ENCODE results near the gene PNLIPRP2. TPM values are rescaled to one million over a fixed set of nuclear protein-coding genes. Genes with fewer than 3 reads are reported as not detected.

The PNLIPRP2 gene
- total RNA-seq, 2 donors from 2014 or later = not detected

- H3K27ac ChIP-seq = no peak overlapping the region
- no peak for DNase-seq (ENCODE audit: low spot score)
- no peaks in the 10 kb centered on the region for H3K36me3 ChIP-seq
- no peaks in the 10 kb centered on the region for H3K9me3 ChIP-seq
- TF ChIP-seq POLR2A (IDR thresholded peaks at IDR 0.05) (no peak), CTCF (IDR thresholded peaks at IDR 0.05) (no peak), POLR2AphosphoS5 (IDR thresholded peaks at IDR 0.05) (no peak)
- H3K4me3 ChIP-seq = no peak overlapping the region
- intact Hi-C loops (cut with DNase I) = no loop called here
- no peaks in the 10 kb centered on the region for H3K4me1 ChIP-seq (replicated peaks)
- WGBS = 80% methylated on average over 8 of the region's 8 CpGs
- no peaks in the 10 kb centered on the region for H3K27me3 ChIP-seq (replicated peaks; ENCODE audit: insufficient read depth)
These were observed 28.1 kb downstream of the PNLIPRP2 start for GRCh38 chr10:116648903-116649302.

GRCh38 chr10:116653885-116654284 is 33.1 kb downstream of the PNLIPRP2 start:
- WGBS = 77% methylated on average over 1 of the region's 1 CpG
- TF ChIP-seq POLR2AphosphoS5 (IDR thresholded peaks at IDR 0.05) (no peak), POLR2A (IDR thresholded peaks at IDR 0.05) (no peak), CTCF (IDR thresholded peaks at IDR 0.05) (no peak)

GRCh38 chr10:116654816-116655215 is 34.1 kb downstream of the PNLIPRP2 start:
- intact Hi-C loops (cut with DNase I) = no loop called here
- no peak for DNase-seq (ENCODE audit: low spot score)
- WGBS = 56% methylated on average over 4 of the region's 4 CpGs
- Histone ChIP-seq H3K36me3 (no peaks in the 10 kb centered on the region), H3K4me3 (no peak overlapping the region), H3K9me3 (no peaks in the 10 kb centered on the region), H3K27me3 (replicated peaks; ENCODE audit: insufficient read depth) (no peaks in the 10 kb centered on the region), H3K4me1 (replicated peaks) (no peaks in the 10 kb centered on the region), H3K27ac (no peak overlapping the region)
- TF ChIP-seq POLR2AphosphoS5 (IDR thresholded peaks at IDR 0.05) (no peak), POLR2A (IDR thresholded peaks at IDR 0.05) (no peak), CTCF (IDR thresholded peaks at IDR 0.05) (no peak)

More at GRCh38 chr10:116653885-116654284, 33.1 kb downstream of the PNLIPRP2 start:
- no peaks in the 10 kb centered on the region for H3K9me3 ChIP-seq
- H3K27me3 ChIP-seq (replicated peaks; ENCODE audit: insufficient read depth) = no peaks in the 10 kb centered on the region
- no peak for DNase-seq (ENCODE audit: low spot score)
- H3K36me3 ChIP-seq = no peaks in the 10 kb centered on the region
- H3K27ac ChIP-seq = no peak overlapping the region
- H3K4me1 ChIP-seq (replicated peaks) = no peaks in the 10 kb centered on the region
- H3K4me3 ChIP-seq = no peak overlapping the region
- intact Hi-C loops (cut with DNase I) = no loop called here

- TF ChIP-seq CTCF (IDR thresholded peaks at IDR 0.05) (no peak), POLR2A (IDR thresholded peaks at IDR 0.05) (no peak), POLR2AphosphoS5 (IDR thresholded peaks at IDR 0.05) (no peak)
- no peak overlapping the region for H3K4me3 ChIP-seq
- H3K27ac ChIP-seq = no peak overlapping the region
- no peak for DNase-seq (ENCODE audit: low spot score)
- no peaks in the 10 kb centered on the region for H3K27me3 ChIP-seq (replicated peaks; ENCODE audit: insufficient read depth)
- intact Hi-C loops (cut with DNase I) = no loop called here
- no peaks in the 10 kb centered on the region for H3K9me3 ChIP-seq
- H3K36me3 ChIP-seq = no peaks in the 10 kb centered on the region
- no peaks in the 10 kb centered on the region for H3K4me1 ChIP-seq (replicated peaks)
- 26% methylated on average over 2 of the region's 2 CpGs for WGBS
These were observed 34.8 kb downstream of the PNLIPRP2 start for GRCh38 chr10:116655568-116655967.

- no peak overlapping the region for H3K27ac ChIP-seq
- H3K36me3 ChIP-seq = no peaks in the 10 kb centered on the region
- no peak overlapping the region for H3K4me3 ChIP-seq
- WGBS = 47% methylated on average over 4 of the region's 4 CpGs
- TF ChIP-seq CTCF (IDR thresholded peaks at IDR 0.05) (no peak), POLR2AphosphoS5 (IDR thresholded peaks at IDR 0.05) (no peak), POLR2A (IDR thresholded peaks at IDR 0.05) (no peak)
- intact Hi-C loops (cut with DNase I) = no loop called here
- H3K4me1 ChIP-seq (replicated peaks) = no peaks in the 10 kb centered on the region
- no peaks in the 10 kb centered on the region for H3K9me3 ChIP-seq
- H3K27me3 ChIP-seq (replicated peaks; ENCODE audit: insufficient read depth) = no peaks in the 10 kb centered on the region
- no peak for DNase-seq (ENCODE audit: low spot score)
These were observed 35.3 kb downstream of the PNLIPRP2 start for GRCh38 chr10:116656044-116656443.

Data from prostate gland (tissue), 2 donors.